Gastroesophageal sphincter (tissue), 3 donors: Measurements from ENCODE around the gene PCDHGC3.

Source experiments
- CTCF ChIP-seq, 4 experiments: fragments of 200-600 bp in 2 of 4; fragments of 450-650 bp in 2 of 4; sonication (generic) in 1 of 4; IDR thresholded peaks; one replicate each; pipeline ENCODE4 v1.5.1; 2017 to 2019; ENCODE audit warnings: antibody characterized with exemption in 4 of 4, mild to moderate bottlenecking in 2 of 4, moderate library complexity in 2 of 4
- EP300 ChIP-seq: sonication (generic); formaldehyde crosslinking; IDR thresholded peaks from one replicate; pipeline ENCODE4 v1.6.1; 2017; ENCODE audit warnings: antibody characterized with exemption, mild to moderate bottlenecking
- POLR2A ChIP-seq, 2 donors: fragments of 450-650 bp; IDR thresholded peaks; one replicate each; pipeline ENCODE4 v1.6.1; 2017; ENCODE audit warnings: antibody characterized with exemption in 2 of 2, mild to moderate bottlenecking in 2 of 2, moderate library complexity in 1 of 2
- POLR2AphosphoS5 ChIP-seq: sonication (generic); formaldehyde crosslinking; IDR thresholded peaks from one replicate; pipeline ENCODE4 v1.6.1; 2017; ENCODE audit warnings: antibody characterized with exemption

GRCh38 chr5:141440341-141440740, 35.4 kb upstream of the PCDHGC3 start:
- TF ChIP-seq POLR2A (IDR thresholded peaks at IDR 0.05): no peak
- no peak for TF ChIP-seq POLR2AphosphoS5
- no peak for TF ChIP-seq CTCF (IDR thresholded peaks at IDR 0.05)
- no peak for TF ChIP-seq EP300
